Measurements from ENCODE around the gene GRB10. TPM values are rescaled to one million over a fixed set of nuclear protein-coding genes. Genes with fewer than 3 reads are reported as not detected.

The GRB10 gene
- total RNA-seq, 3 donors from 2014 or later: 56.8 to 71.1 (median 61.2) TPM

DNA sequence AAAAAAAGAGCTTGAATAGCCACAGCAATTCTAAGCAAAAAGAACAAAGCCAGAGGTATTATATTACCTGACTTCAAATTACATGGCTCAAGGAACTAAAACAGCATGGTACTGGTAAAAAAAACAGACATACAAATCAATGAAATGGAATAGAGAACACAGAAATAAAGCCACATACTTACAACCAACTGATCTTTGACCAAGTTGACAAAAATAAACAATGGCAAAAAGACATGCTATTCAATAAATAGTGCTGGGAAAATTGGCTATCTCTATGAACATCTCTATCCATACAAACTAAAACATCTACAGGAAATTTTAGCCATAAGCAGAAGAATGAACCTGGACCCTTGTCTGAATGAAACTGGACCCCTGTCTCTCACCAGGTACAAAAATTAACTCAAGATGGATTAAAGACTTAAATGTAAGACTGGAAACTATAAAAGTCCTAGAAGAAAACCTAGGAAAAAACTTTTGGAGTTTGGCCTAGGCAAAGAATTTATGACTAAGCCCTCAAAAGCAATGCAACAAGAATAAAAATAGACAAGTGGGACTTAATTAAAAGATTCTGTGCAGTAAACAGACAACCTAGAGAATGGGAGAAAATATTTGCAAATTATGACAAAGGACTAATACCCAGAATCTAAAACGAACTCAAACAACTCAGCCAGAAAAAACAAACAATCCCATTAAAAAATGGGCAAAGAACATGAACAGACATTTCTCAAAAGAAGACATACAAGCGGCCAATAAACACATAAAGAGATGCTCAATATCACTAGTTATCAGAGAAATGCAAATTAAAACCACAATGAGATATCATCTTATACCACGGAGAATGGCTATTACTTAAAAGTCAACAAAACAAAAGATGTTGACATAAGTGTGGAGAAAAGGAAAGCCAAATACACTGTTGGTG lies 144.7 kb downstream of the GRB10 start:
- no peaks in the 10 kb centered on the region for H3K4me1 ChIP-seq
- no peaks in the 10 kb centered on the region for H3K36me3 ChIP-seq
- no peak for DNase-seq (ENCODE audit: low spot score in 2 of 2)
- no peaks in the 10 kb centered on the region for H3K27me3 ChIP-seq
- H3K9me3 ChIP-seq: no peaks in the 10 kb centered on the region
- H3K27ac ChIP-seq: no peak overlapping the region
- intact Hi-C loops (cut with DNase I; ENCODE audit: low total_unique reads): no loop called here
- no peak overlapping the region for H3K4me3 ChIP-seq
- TF ChIP-seq POLR2AphosphoS5 (IDR thresholded peaks at IDR 0.05) (no peak), POLR2A (IDR thresholded peaks at IDR 0.05) (no peak)
- TF ChIP-seq, protein P1, sequence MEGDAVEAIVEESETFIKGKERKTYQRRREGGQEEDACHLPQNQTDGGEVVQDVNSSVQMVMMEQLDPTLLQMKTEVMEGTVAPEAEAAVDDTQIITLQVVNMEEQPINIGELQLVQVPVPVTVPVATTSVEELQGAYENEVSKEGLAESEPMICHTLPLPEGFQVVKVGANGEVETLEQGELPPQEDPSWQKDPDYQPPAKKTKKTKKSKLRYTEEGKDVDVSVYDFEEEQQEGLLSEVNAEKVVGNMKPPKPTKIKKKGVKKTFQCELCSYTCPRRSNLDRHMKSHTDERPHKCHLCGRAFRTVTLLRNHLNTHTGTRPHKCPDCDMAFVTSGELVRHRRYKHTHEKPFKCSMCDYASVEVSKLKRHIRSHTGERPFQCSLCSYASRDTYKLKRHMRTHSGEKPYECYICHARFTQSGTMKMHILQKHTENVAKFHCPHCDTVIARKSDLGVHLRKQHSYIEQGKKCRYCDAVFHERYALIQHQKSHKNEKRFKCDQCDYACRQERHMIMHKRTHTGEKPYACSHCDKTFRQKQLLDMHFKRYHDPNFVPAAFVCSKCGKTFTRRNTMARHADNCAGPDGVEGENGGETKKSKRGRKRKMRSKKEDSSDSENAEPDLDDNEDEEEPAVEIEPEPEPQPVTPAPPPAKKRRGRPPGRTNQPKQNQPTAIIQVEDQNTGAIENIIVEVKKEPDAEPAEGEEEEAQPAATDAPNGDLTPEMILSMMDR (IDR thresholded peaks at IDR 0.05): no peak

DNA sequence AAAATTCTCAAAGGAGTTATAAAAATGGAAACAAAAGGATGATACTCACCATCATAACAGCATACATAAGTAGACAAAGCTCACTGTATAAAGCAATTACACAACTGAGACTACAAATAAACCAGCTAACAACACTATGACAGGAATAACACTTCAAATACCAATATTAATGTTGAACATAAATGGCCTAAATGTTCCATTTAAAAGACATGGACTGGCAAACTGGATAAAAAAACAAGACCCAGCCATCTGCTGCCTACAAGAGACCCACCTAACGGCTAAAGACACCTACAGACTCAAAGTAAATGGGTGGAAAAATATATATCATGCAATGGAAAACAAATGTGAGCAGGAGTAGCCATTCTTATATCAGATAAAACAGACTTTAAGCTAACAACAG lies 148.3 kb downstream of the GRB10 start:
- no peak overlapping the region for H3K27ac ChIP-seq
- no peaks in the 10 kb centered on the region for H3K4me1 ChIP-seq
- DNase-seq (ENCODE audit: low spot score in 2 of 2): no peak
- intact Hi-C loops (cut with DNase I; ENCODE audit: low total_unique reads): no loop called here
- H3K36me3 ChIP-seq: no peaks in the 10 kb centered on the region
- H3K27me3 ChIP-seq: no peaks in the 10 kb centered on the region
- no peak for TF ChIP-seq POLR2AphosphoS5 (IDR thresholded peaks at IDR 0.05)
- no peak for TF ChIP-seq POLR2A (IDR thresholded peaks at IDR 0.05)
- TF ChIP-seq, protein P1 (IDR thresholded peaks at IDR 0.05): no peak
- H3K9me3 ChIP-seq: no peaks in the 10 kb centered on the region
- H3K4me3 ChIP-seq: no peak overlapping the region

DNA sequence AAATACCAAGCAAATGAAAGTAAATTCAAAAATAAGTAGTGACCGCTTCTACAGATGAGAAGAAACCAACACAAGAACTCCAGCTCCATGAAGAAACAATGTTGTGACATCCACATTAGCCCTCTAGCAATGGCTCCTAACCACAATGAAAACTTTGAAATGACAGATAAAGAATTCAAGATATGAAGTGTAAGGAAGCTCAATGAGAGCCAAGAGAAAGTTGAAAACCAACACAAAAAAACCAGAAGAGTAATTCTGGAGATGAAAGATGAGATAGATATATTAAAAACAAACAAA lies 149.3 kb downstream of the GRB10 start:
- no peaks in the 10 kb centered on the region for H3K9me3 ChIP-seq
- H3K4me3 ChIP-seq: no peak overlapping the region
- H3K27ac ChIP-seq: no peak overlapping the region
- H3K27me3 ChIP-seq: no peaks in the 10 kb centered on the region
- H3K4me1 ChIP-seq: no peaks in the 10 kb centered on the region
- intact Hi-C loops (cut with DNase I; ENCODE audit: low total_unique reads): no loop called here
- H3K36me3 ChIP-seq: no peaks in the 10 kb centered on the region
- DNase-seq (ENCODE audit: low spot score in 2 of 2): no peak
- TF ChIP-seq POLR2A (IDR thresholded peaks at IDR 0.05) (no peak), POLR2AphosphoS5 (IDR thresholded peaks at IDR 0.05) (no peak)
- TF ChIP-seq, protein P1 (IDR thresholded peaks at IDR 0.05): no peak

DNA sequence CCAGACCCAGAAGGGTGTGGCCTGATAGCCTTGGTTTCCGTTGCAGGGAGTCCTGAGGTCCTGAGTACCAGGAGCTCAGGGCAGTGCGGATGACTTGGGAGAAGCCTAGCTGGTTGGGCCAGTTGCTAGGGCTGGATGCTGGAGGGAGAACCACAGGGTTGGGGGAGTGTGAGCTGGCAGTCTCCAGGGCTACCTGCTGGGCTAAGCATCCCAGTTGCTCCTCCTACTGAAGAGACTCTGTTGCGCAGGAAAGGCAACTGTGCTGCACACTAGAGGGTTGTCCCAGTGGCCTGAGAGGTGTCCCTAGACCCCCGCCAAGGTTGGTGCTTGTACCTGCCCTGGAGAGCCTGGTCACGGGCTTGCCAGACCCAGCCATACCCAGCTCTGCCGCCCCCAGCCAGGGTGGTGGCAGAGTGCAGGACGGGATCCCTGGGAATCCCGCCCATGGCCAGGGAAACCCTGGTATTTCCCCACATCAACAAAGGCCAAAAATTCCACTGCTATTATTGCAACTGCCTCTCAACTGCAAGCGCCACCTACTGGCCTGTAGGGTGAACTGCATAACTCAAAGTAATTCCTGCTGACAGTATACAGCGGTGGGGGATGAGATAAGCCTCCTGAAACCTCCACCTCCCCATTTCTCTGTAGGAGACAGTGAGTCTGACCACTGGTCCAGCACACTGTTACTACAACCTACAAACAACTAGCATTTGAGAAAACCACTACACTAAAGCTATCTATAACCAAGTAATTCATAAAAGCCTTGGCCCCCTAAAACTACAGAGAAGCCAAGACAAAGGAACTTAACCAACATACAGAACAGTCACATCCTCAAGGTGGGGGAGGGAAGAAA lies 149.9 kb downstream of the GRB10 start:
- no peak for DNase-seq (ENCODE audit: low spot score in 2 of 2)
- no peak overlapping the region for H3K4me3 ChIP-seq
- H3K27me3 ChIP-seq: no peaks in the 10 kb centered on the region
- H3K9me3 ChIP-seq: no peaks in the 10 kb centered on the region
- intact Hi-C loops (cut with DNase I; ENCODE audit: low total_unique reads): no loop called here
- no peak overlapping the region for H3K27ac ChIP-seq
- H3K4me1 ChIP-seq: no peaks in the 10 kb centered on the region
- TF ChIP-seq, protein P1 (IDR thresholded peaks at IDR 0.05): peak; percentile 38 to 49 (median 38)
- TF ChIP-seq POLR2AphosphoS5 (IDR thresholded peaks at IDR 0.05): no peak
- no peaks in the 10 kb centered on the region for H3K36me3 ChIP-seq

DNA sequence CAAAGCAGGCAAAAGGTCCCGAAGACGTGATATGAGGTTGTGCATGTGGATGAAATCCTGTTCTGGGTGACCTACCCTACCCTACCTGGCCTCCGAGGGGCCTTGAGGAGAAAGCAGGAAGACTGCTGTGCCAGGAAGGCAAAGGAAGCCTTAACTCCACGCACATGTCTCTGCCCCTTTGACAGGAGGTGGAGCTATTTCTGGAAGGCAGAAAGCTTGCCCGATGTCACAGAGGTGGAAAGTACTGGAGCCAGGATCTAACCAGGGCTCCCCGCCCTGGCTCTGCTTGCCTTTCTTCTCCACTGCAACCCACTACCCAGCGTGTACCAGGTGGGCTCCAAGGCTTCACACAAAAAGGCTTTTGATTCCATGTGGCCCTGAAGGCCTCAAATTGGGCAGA lies 151.1 kb downstream of the GRB10 start:
- Histone ChIP-seq H3K27me3 (no peaks in the 10 kb centered on the region), H3K4me3 (no peak overlapping the region), H3K9me3 (no peaks in the 10 kb centered on the region), H3K27ac (no peak overlapping the region), H3K4me1 (no peaks in the 10 kb centered on the region), H3K36me3 (no peaks in the 10 kb centered on the region)
- TF ChIP-seq POLR2AphosphoS5 (IDR thresholded peaks at IDR 0.05) (no peak), POLR2A (IDR thresholded peaks at IDR 0.05) (no peak)
- TF ChIP-seq, protein P1 (IDR thresholded peaks at IDR 0.05): no peak
- DNase-seq (ENCODE audit: low spot score in 2 of 2): no peak
- intact Hi-C loops (cut with DNase I; ENCODE audit: low total_unique reads): no loop called here

Data from breast epithelium (tissue), 4 donors.